ENCODE measurements around the gene CRIP3.

CRIP3 gene

DNA sequence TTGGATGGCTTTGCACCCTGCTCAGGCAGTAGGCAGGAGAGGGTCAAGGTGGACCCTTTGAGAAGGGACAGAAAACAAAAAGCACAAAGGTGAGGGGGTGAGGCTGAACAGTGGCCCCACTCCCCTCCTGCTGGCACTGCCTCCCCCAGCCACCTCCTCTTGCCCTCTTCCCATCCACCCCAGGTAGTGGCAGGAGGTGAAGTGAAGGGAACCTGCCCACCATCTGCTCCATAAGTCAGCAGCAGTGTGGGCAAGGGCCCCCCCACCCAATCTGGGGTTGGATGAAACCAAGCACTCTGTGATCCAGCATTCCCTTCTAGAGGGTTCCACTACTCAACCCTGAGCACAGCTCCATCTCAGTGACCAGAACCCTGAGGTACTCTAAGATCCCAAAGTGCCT is 36.7 kb downstream of the CRIP3 start:
- no peak for DNase-seq
- H3K4me3 ChIP-seq (ENCODE audit: low read depth, low read length): no peak overlapping the region
- H3K4me2 ChIP-seq (ENCODE audit: low read length): no peak overlapping the region
- no peak overlapping the region for H2BK12ac ChIP-seq (ENCODE audit: low read length)
- peaks cover 35% of the 10 kb centered on the region for H3K27me3 ChIP-seq (ENCODE audit: insufficient read depth, low read length)
- H3K27ac ChIP-seq (ENCODE audit: low read depth, low read length): no peak overlapping the region
- H3K9ac ChIP-seq (ENCODE audit: low read length): no peak overlapping the region
- H3K36me3 ChIP-seq (ENCODE audit: control insufficient read depth in 1 of 2, insufficient read depth in 2 of 2, low read length in 2 of 2): no peaks in the 10 kb centered on the region
- no peak overlapping the region for H3K4ac ChIP-seq (ENCODE audit: low read depth, low read length)
- H2BK5ac ChIP-seq (ENCODE audit: low read depth, low read length, poor library complexity): no peak overlapping the region
- no peaks in the 10 kb centered on the region for H3K79me2 ChIP-seq (ENCODE audit: control insufficient read depth, insufficient read depth, low read length, poor library complexity)
- no peak overlapping the region for H3K14ac ChIP-seq (ENCODE audit: low read length)
- H4K91ac ChIP-seq (ENCODE audit: low read depth, low read length): no peak overlapping the region
- no peak overlapping the region for H4K8ac ChIP-seq (ENCODE audit: low read depth, low read length)
- H2AK5ac ChIP-seq (ENCODE audit: low read length): no peak overlapping the region
- H3K4me1 ChIP-seq (ENCODE audit: control insufficient read depth in 1 of 2, insufficient read depth in 2 of 2, low read length in 2 of 2): peaks cover 4 to 10% of the 10 kb centered on the region in 2 experiments
- H3K9me3 ChIP-seq (ENCODE audit: insufficient read depth, low read depth, low read length): peaks cover 10% of the 10 kb centered on the region
- H2BK120ac ChIP-seq (ENCODE audit: insufficient read depth, low read length, poor library complexity): no peak overlapping the region
- no peak overlapping the region for H3K23ac ChIP-seq (ENCODE audit: low read length)
- no peak overlapping the region for H3K18ac ChIP-seq (ENCODE audit: low read length)
- H3K79me1 ChIP-seq (ENCODE audit: low read length): no peaks in the 10 kb centered on the region
- H2AFZ ChIP-seq (ENCODE audit: insufficient read depth, low read length, poor library complexity): no peak overlapping the region
- H4K12ac ChIP-seq (ENCODE audit: low read depth, low read length): no peak overlapping the region

GRCh38 chr6:43271103-43271815 is 37.4 kb downstream of the CRIP3 start:
- no peak overlapping the region for H4K8ac ChIP-seq (ENCODE audit: low read depth, low read length)
- no peak overlapping the region for H2BK120ac ChIP-seq (ENCODE audit: insufficient read depth, low read length, poor library complexity)
- no peak overlapping the region for H3K4me2 ChIP-seq (ENCODE audit: low read length)

DNA sequence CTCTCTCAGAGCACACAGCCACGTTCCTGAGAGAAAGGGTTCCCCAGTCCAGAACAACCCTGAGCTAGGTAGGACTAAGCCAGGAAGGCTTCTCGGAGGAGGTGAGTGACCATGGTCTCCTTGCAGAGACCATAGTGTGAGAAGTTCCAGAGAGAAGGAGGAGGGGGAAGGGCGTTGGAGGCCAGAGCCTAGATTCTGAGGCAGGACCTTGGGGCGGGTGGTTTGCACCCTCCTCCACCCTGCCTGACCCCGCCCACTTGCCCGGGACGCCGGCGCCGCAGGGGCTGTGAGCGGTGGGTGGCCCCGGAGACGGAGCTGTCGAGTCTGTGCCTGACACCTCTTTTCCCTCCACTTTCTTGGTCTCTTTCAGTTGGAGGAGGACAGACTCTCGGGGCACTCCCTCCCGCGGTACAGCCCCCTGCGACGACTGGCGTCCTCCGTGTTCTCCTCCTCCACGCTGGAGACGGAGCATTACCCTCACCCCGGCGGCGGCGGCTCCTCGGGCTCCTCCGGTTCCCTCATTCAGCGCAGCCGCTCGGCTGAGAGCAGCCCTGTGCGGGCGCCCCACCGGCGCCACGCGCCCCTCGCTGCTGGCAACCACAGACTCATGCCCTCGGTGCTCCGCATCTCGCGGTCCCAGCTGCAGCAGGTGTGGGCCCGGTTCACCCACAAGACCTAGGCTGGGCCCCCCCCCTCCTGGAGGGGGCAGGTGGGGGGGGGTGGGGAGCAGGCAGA is 39.2 kb downstream of the CRIP3 start:
- WGBS (ENCODE audit: extremely low coverage, insufficient coverage, insufficient read length): no CpG with 5 or more reads among the region's 44 CpGs
- no peak overlapping the region for H2BK120ac ChIP-seq (ENCODE audit: insufficient read depth, low read length, poor library complexity)
- H4K8ac ChIP-seq (ENCODE audit: low read depth, low read length): no peak overlapping the region

More at GRCh38 chr6:43271103-43271815, 37.4 kb downstream of the CRIP3 start:
- Histone ChIP-seq H2AFZ (ENCODE audit: insufficient read depth, low read length, poor library complexity) (no peak overlapping the region), H3K79me2 (ENCODE audit: control insufficient read depth, insufficient read depth, low read length, poor library complexity) (no peaks in the 10 kb centered on the region), H3K14ac (ENCODE audit: low read length) (no peak overlapping the region), H3K4me3 (ENCODE audit: low read depth, low read length) (peak overlapping the region; percentile 2), H3K4me1 (ENCODE audit: control insufficient read depth in 1 of 2, insufficient read depth in 2 of 2, low read length in 2 of 2) (peaks cover 4 to 10% of the 10 kb centered on the region in 2 experiments), H2BK12ac (ENCODE audit: low read length) (no peak overlapping the region), H4K91ac (ENCODE audit: low read depth, low read length) (no peak overlapping the region), H3K36me3 (ENCODE audit: control insufficient read depth in 1 of 2, insufficient read depth in 2 of 2, low read length in 2 of 2) (no peaks in the 10 kb centered on the region), H2BK5ac (ENCODE audit: low read depth, low read length, poor library complexity) (no peak overlapping the region), H3K9me3 (ENCODE audit: insufficient read depth, low read depth, low read length) (peaks cover 9% of the 10 kb centered on the region), H2AK5ac (ENCODE audit: low read length) (no peak overlapping the region), H3K9ac (ENCODE audit: low read length) (no peak overlapping the region), H3K79me1 (ENCODE audit: low read length) (no peaks in the 10 kb centered on the region), H3K23ac (ENCODE audit: low read length) (no peak overlapping the region), H3K18ac (ENCODE audit: low read length) (no peak overlapping the region), H3K27ac (ENCODE audit: low read depth, low read length) (no peak overlapping the region), H3K27me3 (ENCODE audit: insufficient read depth, low read length) (peaks cover 29% of the 10 kb centered on the region), H3K4ac (ENCODE audit: low read depth, low read length) (no peak overlapping the region), H4K12ac (ENCODE audit: low read depth, low read length) (no peak overlapping the region)
- no peak for DNase-seq
- WGBS (ENCODE audit: extremely low coverage, insufficient coverage, insufficient read length): no CpG with 5 or more reads among the region's 8 CpGs

DNA sequence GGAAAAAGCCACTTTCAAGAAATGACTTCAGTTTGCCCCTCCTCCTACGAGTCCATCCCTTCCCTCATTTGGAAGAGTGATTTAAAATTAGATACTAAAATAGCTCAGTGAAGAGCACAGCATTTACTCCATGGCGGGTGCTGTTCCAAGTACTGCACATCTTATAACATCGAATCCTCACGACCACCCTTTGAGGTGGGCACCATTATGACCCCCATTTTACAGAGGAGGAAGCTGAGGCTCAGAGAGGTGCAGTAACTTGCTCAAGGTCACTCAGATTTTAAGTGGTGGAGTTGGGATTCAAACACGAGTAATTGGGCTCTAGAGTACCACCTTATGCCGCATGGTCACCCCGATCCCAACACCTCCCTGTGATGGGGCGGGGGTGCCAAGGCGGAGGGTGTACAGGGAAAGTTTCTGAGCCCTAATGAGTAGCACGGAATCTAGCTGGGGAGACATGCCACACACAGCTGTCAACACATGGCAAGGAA is 39.8 kb downstream of the CRIP3 start:
- Histone ChIP-seq H3K4me3 (ENCODE audit: low read depth, low read length) (no peak overlapping the region), H3K27ac (ENCODE audit: low read depth, low read length) (no peak overlapping the region), H2BK12ac (ENCODE audit: low read length) (no peak overlapping the region), H2BK5ac (ENCODE audit: low read depth, low read length, poor library complexity) (no peak overlapping the region), H3K14ac (ENCODE audit: low read length) (no peak overlapping the region), H2AK5ac (ENCODE audit: low read length) (no peak overlapping the region), H3K36me3 (ENCODE audit: control insufficient read depth in 1 of 2, insufficient read depth in 2 of 2, low read length in 2 of 2) (no peaks in the 10 kb centered on the region), H3K4me1 (ENCODE audit: control insufficient read depth in 1 of 2, insufficient read depth in 2 of 2, low read length in 2 of 2) (peaks cover 4 to 8% of the 10 kb centered on the region in 2 experiments), H3K27me3 (ENCODE audit: insufficient read depth, low read length) (peaks cover 6% of the 10 kb centered on the region), H4K8ac (ENCODE audit: low read depth, low read length) (no peak overlapping the region), H3K9ac (ENCODE audit: low read length) (no peak overlapping the region), H3K79me2 (ENCODE audit: control insufficient read depth, insufficient read depth, low read length, poor library complexity) (no peaks in the 10 kb centered on the region), H3K4me2 (ENCODE audit: low read length) (no peak overlapping the region), H3K23ac (ENCODE audit: low read length) (no peak overlapping the region), H4K12ac (ENCODE audit: low read depth, low read length) (no peak overlapping the region), H3K79me1 (ENCODE audit: low read length) (no peaks in the 10 kb centered on the region), H4K91ac (ENCODE audit: low read depth, low read length) (no peak overlapping the region), H3K4ac (ENCODE audit: low read depth, low read length) (no peak overlapping the region), H3K18ac (ENCODE audit: low read length) (no peak overlapping the region), H3K9me3 (ENCODE audit: insufficient read depth, low read depth, low read length) (peaks cover 2% of the 10 kb centered on the region), H2BK120ac (ENCODE audit: insufficient read depth, low read length, poor library complexity) (no peak overlapping the region), H2AFZ (ENCODE audit: insufficient read depth, low read length, poor library complexity) (no peak overlapping the region)
- DNase-seq: no peak
- no CpG with 5 or more reads among the region's 10 CpGs for WGBS (ENCODE audit: extremely low coverage, insufficient coverage, insufficient read length)

More for the DNA sequence above, 39.2 kb downstream of the CRIP3 start:
- H3K18ac ChIP-seq (ENCODE audit: low read length): no peak overlapping the region
- H3K9ac ChIP-seq (ENCODE audit: low read length): no peak overlapping the region
- no peak overlapping the region for H3K23ac ChIP-seq (ENCODE audit: low read length)
- H4K12ac ChIP-seq (ENCODE audit: low read depth, low read length): no peak overlapping the region
- no peak overlapping the region for H4K91ac ChIP-seq (ENCODE audit: low read depth, low read length)
- H2AK5ac ChIP-seq (ENCODE audit: low read length): no peak overlapping the region
- H3K4me3 ChIP-seq (ENCODE audit: low read depth, low read length): no peak overlapping the region
- H2AFZ ChIP-seq (ENCODE audit: insufficient read depth, low read length, poor library complexity): no peak overlapping the region
- DNase-seq: peak in 1 of 2 donors; percentile 8
- H3K36me3 ChIP-seq (ENCODE audit: control insufficient read depth in 1 of 2, insufficient read depth in 2 of 2, low read length in 2 of 2): no peaks in the 10 kb centered on the region
- H3K4me2 ChIP-seq (ENCODE audit: low read length): peak overlapping the region; percentile 51
- H3K9me3 ChIP-seq (ENCODE audit: insufficient read depth, low read depth, low read length): peaks cover 6% of the 10 kb centered on the region
- peaks cover 12% of the 10 kb centered on the region for H3K27me3 ChIP-seq (ENCODE audit: insufficient read depth, low read length)
- H3K27ac ChIP-seq (ENCODE audit: low read depth, low read length): no peak overlapping the region
- H2BK5ac ChIP-seq (ENCODE audit: low read depth, low read length, poor library complexity): no peak overlapping the region
- peaks cover 4 to 8% of the 10 kb centered on the region in 2 experiments for H3K4me1 ChIP-seq (ENCODE audit: control insufficient read depth in 1 of 2, insufficient read depth in 2 of 2, low read length in 2 of 2)
- H3K79me1 ChIP-seq (ENCODE audit: low read length): no peaks in the 10 kb centered on the region
- H2BK12ac ChIP-seq (ENCODE audit: low read length): no peak overlapping the region
- H3K4ac ChIP-seq (ENCODE audit: low read depth, low read length): no peak overlapping the region
- H3K79me2 ChIP-seq (ENCODE audit: control insufficient read depth, insufficient read depth, low read length, poor library complexity): no peaks in the 10 kb centered on the region
- H3K14ac ChIP-seq (ENCODE audit: low read length): no peak overlapping the region

Measured in trophoblast cell (in vitro differentiated cells and primary cell).